Stimulated activated CD4-positive, alpha-beta T cell treated with anti-CD3 and anti-CD28 coated beads, Interleukin-4, amount 100 ng/mL, for 48 hours (primary cell): ENCODE measurements around the gene SLC6A19.

Source experiments
- DNase-seq, 2 donors: peaks; one replicate each; pipeline ENCODE4 v3.0.0-alpha.2; 2020; ENCODE audit warnings: low read depth in 2 of 2

The SLC6A19 gene

DNA sequence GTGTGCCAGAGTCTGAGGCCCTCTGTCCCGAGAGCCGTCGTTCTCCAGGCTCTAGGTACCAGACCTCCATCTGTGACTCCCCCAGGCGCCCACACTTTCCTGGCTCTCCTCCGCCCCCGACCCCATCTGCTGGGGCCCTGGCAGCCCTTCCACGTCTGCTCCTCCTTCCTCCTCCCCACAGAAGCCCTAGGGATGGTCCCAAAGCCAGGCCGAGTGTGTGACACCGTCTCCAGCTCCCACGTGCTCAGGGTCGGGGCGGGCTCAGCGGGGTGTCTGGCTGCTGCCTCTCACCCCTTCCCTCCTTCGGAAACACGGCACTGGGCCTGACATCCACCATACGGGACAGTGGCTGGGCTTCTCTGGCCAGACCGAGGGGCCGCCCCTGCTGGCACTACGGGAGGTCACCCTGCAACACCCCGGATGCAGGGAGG lies 20.5 kb upstream of the SLC6A19 start:
- DNase-seq, result no peak

DNA sequence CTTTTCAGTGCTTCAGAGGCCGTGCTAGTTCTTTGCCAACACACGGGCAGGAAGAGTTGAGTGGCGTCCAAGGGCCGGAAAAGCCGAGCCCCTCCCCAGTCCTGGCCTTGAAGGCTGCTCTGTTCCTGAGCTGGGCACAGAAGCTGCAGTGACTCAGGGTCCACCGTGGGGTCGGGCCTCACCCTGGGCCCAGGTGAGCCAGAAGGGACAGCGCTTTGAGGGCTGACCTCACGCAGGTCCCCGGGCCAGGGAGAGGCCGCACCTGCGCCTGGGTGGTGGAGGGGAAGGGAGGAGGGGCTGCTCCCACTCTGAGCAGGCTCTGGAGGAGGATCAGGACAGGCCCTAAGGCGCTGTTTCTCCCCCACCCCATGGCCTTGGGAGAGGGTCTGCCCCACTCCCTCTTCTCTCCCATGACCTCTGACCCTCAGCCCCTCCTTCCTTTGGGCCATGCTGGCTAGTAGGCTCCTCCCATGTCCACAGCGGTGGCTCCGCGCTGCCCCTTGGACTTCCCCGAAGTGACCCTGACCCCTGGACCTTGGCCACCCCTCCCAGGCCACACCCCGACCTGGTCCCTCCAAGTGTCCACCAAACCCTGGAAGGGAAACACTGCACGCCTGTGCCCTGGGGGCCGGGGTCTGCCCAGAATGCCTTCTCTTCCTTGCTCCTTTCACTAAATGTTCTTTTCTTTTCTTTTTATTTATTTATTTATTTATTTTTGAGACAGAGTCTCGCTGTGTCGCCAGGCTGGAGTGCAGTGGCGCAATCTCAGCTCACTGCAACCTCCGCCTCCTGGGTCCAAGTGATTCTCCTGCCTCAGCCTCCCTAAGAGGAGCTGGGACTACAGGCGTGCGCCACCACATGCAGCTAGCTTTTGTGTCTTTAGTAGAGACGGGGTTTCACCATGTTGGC lies 19.7 kb upstream of the SLC6A19 start:
- DNase-seq, result no peak

GRCh38 chr5:1182360-1182632 lies 19.1 kb upstream of the SLC6A19 start:
- DNase-seq, result no peak

GRCh38 chr5:1182633-1183423 lies 18.6 kb upstream of the SLC6A19 start:
- no peak for DNase-seq

DNA sequence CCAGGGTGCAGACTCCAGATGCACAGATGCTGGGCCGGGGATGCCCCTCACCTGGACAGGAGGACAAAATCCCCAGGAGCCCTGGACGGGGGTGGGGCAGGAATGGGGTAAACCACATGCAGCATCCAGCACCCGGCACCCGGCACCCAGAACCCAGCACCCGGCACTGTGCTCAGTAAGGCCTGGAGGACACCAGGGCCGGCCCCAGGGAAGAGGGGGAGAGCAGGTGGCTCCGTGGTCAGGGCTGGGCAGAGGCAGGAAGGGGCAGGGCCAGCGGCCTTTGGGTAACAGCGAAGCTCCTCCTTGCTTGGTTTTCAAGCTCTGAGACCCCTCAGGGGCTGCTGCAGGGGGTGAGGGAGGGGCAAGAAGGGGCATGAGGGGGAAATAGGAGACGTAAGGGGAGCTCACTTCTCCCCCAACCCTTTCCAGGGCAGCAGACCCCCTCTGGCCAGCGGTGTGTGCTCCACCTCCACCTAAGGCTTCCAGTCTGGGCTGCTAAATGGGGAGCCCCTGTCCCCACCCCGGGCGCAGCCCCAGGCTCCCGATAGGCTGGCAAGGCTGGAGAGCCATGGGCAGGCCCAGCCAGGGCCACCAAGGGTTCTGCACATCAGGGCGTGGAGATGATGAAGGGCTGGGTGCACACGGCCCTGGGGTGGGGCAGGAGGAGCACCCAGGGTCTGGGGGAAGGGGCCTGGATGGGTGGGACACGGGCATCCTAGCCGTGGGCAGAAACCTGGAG lies 17.8 kb upstream of the SLC6A19 start:
- no peak for DNase-seq

- no peak for DNase-seq
Observed at GRCh38 chr5:1184163-1184470, 17.3 kb upstream of the SLC6A19 start.

DNA sequence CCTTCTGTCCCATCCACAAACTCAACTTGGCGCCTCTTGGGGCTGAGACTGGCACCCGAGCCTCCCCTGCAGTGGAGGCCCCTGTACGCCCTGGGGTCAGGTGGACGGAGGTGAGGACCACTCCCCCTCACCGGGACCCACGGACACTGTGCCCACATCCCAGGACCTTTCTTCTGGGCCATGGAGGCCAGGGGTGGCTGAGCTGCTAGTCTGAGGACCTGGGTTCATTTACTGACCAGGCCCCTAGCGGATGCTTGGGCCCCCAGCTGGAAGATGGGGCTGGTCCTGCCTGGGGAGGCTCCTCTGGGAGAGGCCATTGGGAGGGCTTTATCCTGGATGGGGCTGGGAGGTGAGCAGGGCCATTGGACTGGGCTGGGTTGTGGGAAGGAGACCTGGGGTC lies 16.9 kb upstream of the SLC6A19 start:
- no peak for DNase-seq

DNA sequence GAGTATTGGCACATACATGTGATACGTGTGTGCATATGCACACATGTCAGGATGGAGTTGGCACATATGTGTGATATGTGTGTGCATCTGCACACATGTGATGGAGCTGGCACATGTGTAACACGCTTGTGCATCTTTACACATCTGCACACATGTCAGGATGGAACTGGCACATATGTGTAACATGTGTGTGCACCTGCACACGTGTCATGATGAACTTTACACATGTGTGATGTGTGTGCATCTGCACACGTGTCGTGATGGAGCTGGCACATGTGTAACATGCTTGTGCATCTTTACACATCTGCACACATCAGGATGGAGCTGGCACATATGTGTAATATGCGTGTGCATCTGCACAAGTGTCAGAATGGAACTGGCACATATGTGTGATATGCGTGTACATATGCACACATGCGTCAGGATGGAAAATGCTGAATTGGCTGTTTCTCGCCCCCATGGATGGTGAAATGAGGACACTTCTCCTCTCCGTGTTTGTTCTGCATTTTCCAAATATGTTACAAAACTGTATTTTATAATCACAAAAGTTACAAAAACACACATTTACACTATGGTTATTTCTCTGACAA lies 16.3 kb upstream of the SLC6A19 start:
- DNase-seq, result no peak

DNA sequence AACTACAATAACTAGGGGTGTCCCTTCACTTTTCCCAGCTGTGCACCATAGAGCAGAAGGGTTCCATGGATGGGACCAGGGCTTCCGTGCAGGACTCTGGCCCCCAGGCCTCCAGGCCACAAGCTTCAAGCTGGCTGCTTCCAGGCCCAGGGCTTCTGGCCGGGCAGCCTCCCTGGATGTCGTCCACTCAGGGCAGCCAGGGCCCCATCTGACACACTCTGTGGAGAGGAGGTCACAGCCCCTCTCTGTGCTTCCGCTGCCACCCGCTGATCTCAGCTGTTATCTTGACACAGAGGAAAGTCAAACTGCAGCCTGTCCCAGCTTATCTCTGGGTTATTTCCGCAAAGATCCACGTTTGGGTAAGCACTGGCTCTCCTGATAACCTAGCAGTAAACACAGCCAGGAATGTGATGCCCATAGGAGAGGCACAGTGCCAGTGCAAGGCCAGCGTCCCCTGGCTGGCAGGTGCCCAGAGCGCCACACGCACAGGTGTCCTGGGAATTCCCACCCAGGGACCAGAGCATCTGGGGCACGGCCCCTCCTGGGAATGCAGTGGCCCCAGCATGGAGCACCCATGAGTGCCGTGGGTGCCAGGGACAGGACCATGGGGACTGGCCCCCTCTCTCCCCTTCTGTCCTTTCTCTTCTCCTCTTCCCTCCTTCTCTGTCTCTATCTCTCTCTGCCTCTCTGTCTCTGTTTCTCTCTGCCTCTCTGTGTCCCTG lies 15.6 kb upstream of the SLC6A19 start:
- no peak for DNase-seq

DNA sequence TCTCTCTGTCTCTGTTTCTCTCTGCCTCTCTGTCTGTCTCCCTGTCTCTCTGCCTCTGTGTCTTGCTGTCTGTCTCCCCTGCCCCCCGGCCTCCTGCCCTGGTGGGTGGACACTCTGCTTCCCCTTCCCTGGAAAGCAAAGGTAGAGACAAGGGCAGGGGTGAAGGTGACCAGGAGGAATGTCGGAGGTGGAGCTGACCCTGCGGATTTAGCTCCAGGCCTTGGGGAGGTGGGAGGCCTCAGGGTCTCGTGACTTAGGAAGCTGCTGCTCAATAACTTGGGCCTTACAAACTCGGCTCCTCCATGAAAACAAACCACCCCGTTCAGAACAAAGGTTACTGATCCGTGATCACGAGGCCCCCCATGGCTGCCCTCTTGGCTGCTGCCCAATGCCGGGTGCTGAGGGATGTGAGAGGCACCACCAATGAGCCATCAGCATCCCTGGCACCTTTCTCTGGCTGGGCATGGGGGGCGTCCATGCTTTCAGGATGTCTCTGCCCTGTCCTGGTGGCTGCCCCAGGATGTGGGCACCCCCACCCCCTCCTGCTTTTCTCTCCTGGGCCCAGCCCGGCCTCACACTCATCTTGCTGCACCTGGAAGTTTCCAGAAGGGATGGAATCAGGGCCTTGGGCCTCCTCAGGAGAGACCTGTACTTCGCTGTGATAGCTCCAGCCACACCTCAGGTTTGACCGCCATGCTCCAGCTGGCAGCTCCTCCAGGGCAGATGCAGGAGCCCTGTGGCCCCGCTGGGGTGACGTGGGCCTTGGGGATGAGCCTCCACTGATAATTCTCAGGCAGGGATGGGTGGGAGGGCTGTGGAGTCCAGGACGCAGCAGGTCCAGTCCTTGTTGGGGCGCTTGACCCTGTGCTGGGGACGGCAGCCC lies 14.8 kb upstream of the SLC6A19 start:
- no peak for DNase-seq

- no peak for DNase-seq
Observed at GRCh38 chr5:1187234-1187949, 14.0 kb upstream of the SLC6A19 start.

DNA sequence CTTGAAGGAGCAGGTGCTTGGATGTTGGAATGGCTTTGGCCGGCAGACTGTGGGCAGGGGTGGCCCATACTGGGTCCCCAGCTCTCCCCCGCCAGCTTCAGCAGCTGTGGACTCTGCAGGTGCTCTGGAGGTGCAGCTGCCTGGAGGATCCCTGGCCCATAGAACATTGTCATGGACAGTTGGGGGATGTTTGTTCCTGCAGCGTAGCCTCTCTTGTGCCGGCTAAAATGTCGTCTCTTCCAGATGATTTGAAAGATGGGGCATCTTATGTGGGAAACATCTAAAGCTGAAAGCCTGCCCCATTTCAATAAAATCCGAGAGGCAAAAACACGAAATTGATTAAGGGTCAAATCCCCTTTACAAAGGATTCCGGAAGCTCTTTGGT lies 13.5 kb upstream of the SLC6A19 start:
- no peak for DNase-seq

DNA sequence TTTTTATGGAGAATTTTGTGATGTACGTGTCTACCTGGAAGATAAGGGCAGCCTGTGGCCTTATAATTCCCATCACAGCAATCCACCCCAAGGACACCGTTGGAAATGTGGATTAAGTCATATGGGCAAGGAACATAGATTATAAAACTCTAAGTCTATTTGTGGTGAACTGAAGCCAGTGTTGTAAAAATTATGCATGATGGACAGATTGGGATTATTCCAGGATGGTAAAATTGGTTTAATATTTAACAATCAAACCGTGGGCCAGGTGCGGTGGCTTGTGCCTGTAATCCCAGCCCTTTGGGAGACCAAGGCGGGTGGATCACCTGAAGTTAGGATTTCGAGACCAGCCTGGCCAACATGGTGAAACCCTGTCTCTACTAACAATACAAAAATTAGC lies 12.9 kb upstream of the SLC6A19 start:
- DNase-seq, result no peak

- no peak for DNase-seq
Observed at GRCh38 chr5:1189269-1189668, 12.1 kb upstream of the SLC6A19 start.

- DNase-seq, result no peak
Observed at GRCh38 chr5:1190278-1190677, 11.1 kb upstream of the SLC6A19 start.

- DNase-seq, result no peak
Observed at GRCh38 chr5:1190837-1191239, 10.6 kb upstream of the SLC6A19 start.

DNA sequence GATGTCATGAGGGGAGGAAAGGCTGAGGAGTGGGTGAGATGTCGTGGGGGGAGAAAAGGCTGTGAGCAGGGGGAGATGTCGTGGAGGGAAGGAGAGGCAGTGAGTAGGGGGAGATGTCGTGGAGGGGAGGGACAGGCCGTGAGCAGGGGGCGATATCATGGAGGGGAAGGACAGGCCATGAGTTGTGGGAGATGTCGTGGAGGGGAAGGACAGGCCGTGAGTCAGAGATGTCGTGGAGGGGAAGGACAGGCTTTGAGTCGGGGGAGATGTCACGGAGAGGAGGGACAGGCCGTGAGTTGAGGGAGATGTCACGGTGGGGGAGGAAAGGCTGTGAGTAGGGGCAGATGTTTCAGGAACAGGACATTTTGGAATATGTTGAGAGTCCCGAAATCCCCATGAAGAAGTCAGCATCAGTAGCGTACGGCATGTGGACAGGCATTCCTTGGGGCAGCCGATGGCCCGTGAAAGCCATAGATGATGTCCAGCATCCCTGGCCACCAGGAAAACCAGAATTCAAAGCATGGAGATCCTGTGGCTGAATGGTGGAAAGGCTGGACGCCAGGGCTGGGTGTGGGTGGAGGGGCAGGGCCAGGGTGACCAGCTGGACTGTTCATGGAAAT lies 8.3 kb upstream of the SLC6A19 start:
- no peak for DNase-seq

DNA sequence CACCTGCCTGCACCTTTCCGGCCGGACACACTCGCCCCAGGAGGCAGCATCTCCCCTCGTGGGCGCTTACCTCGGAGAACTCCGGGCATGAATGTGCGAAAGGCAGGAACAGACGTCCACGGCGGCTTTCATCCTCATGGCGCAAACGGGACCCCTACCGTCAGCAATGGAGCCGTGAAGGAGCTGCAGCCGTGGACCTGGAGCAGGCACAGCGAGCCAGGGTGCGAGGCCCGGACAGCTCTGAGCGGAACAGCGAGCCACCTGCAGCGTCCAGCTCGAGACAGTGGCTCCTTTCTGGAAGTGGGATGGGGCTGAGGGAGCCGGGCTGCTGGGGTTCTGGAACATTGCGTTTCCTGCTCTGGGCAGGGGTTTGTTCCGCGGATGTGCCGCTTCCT lies 7.8 kb upstream of the SLC6A19 start:
- no peak for DNase-seq

- no peak for DNase-seq
Observed at GRCh38 chr5:1194378-1194777, 7.0 kb upstream of the SLC6A19 start.

- no peak for DNase-seq
Observed at GRCh38 chr5:1195439-1195838, 6.0 kb upstream of the SLC6A19 start.
